Mesothelial cell of epicardium (in vitro differentiated cells): ENCODE results near the gene WDFY2. TPM values are rescaled to one million over a fixed set of nuclear protein-coding genes. Genes with fewer than 3 reads are reported as not detected.
A peak's percentile ranks its signal among the peaks of the same experiment; 100 is the strongest.

Experiments used
- DNase-seq, 2 experiments: peaks; one replicate each; pipeline ENCODE4 v3.0.0; 2021; ENCODE audit warnings: low spot score in 2 of 2; ENCODE audit not compliant: unreplicated experiment in 2 of 2
- H3K27ac Mint-ChIP-seq: 2 replicates; pipeline ENCODE4 v1.8.0; 2021; ENCODE audit warnings: mixed read lengths
- H3K27me3 Mint-ChIP-seq: 2 replicates; pipeline ENCODE4 v1.8.0; 2021; ENCODE audit warnings: low read depth, mixed read lengths
- H3K36me3 Mint-ChIP-seq: 2 replicates; pipeline ENCODE4 v1.8.0; 2021; ENCODE audit warnings: mixed read lengths
- H3K4me1 Mint-ChIP-seq: 2 replicates; pipeline ENCODE4 v1.8.0; 2021; ENCODE audit warnings: mixed read lengths
- H3K4me3 Mint-ChIP-seq: 2 replicates; pipeline ENCODE4 v1.8.0; 2021; ENCODE audit warnings: mild to moderate bottlenecking, moderate library complexity, mixed read lengths
- H3K9me3 Mint-ChIP-seq: 2 replicates; pipeline ENCODE4 v1.8.0; 2021; ENCODE audit warnings: mixed read lengths
- total RNA-seq: library from RNA; stranded (reverse); gene quantifications from 3 replicates; pipeline ENCODE4 v1.2.1, GENCODE V29; 2021
- TF ChIP-seq, protein P1 (sequence below): fragments of 200-600 bp; sonication (generic); IDR thresholded peaks from one replicate; pipeline ENCODE4 v1.5.0; 2021; ENCODE audit warnings: antibody characterized with exemption; ENCODE audit not compliant: unreplicated experiment

The WDFY2 gene
- total RNA-seq, 1 donor from 2014 or later, result 12.1 TPM

- no peak for DNase-seq
- TF ChIP-seq, protein P1, sequence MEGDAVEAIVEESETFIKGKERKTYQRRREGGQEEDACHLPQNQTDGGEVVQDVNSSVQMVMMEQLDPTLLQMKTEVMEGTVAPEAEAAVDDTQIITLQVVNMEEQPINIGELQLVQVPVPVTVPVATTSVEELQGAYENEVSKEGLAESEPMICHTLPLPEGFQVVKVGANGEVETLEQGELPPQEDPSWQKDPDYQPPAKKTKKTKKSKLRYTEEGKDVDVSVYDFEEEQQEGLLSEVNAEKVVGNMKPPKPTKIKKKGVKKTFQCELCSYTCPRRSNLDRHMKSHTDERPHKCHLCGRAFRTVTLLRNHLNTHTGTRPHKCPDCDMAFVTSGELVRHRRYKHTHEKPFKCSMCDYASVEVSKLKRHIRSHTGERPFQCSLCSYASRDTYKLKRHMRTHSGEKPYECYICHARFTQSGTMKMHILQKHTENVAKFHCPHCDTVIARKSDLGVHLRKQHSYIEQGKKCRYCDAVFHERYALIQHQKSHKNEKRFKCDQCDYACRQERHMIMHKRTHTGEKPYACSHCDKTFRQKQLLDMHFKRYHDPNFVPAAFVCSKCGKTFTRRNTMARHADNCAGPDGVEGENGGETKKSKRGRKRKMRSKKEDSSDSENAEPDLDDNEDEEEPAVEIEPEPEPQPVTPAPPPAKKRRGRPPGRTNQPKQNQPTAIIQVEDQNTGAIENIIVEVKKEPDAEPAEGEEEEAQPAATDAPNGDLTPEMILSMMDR, result peak; percentile 62
- Mint-ChIP-seq H3K27ac (no peak overlapping the region), H3K27me3 (no peaks in the 10 kb centered on the region), H3K4me3 (no peak overlapping the region), H3K36me3 (no peaks in the 10 kb centered on the region), H3K4me1 (peaks cover 11% of the 10 kb centered on the region), H3K9me3 (no peaks in the 10 kb centered on the region)
These were observed 213.6 kb downstream of the WDFY2 start for GRCh38 chr13:51797664-51798488.

DNA sequence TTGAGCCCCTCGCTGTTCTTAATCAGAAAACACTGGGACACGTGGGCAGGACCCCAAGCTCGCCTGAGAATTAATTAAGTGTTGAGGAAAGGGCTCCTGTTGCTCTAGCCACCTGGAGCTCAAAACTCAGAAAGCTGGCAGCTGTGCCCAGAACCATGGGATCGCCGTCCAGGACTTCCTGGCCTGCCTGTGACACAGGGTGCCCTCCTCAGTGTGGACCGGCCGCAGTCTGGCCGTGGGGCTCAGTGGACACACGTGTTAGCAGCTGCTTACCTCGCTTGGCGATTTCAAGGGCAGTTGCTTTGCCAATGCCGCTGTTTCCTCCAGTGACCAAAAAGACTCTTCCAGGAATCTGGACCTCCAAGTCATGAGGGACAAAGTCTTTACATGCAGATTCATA lies 215.0 kb downstream of the WDFY2 start:
- no peak for DNase-seq
- no peaks in the 10 kb centered on the region for H3K9me3 Mint-ChIP-seq
- TF ChIP-seq, protein P1, result no peak
- H3K27me3 Mint-ChIP-seq, result no peaks in the 10 kb centered on the region
- no peak overlapping the region for H3K4me3 Mint-ChIP-seq
- H3K27ac Mint-ChIP-seq, result no peak overlapping the region
- no peaks in the 10 kb centered on the region for H3K36me3 Mint-ChIP-seq
- peaks cover 18% of the 10 kb centered on the region for H3K4me1 Mint-ChIP-seq

GRCh38 chr13:51800486-51800885 lies 216.2 kb downstream of the WDFY2 start:
- no peak for DNase-seq
- TF ChIP-seq, protein P1, result no peak
- H3K4me1 Mint-ChIP-seq, result peaks cover 29% of the 10 kb centered on the region
- H3K27me3 Mint-ChIP-seq, result no peaks in the 10 kb centered on the region
- H3K9me3 Mint-ChIP-seq, result no peaks in the 10 kb centered on the region
- H3K4me3 Mint-ChIP-seq, result no peak overlapping the region
- H3K36me3 Mint-ChIP-seq, result no peaks in the 10 kb centered on the region
- H3K27ac Mint-ChIP-seq, result no peak overlapping the region

DNA sequence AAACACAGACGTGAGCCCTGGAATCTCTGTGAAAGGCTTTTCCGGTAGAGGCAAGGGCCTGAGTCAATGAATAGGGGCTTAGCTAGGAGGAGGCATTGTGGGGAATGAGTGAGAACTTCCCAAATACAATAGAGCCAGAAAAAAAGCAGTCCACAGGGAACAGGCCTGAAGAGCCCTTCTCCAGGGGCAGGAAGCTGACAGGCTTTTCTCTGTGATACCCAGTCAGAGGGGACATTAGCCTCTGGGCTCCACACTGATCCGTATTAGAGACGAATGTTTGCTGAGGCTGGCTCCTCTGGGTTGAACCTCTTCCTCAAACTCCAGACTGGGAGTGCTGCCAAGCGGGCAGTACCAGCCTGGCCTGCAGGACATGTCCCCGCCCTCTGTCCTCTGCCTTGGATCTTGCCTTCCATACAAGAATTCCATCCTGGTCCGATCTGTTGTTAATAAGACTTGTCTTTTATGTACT lies 217.4 kb downstream of the WDFY2 start:
- TF ChIP-seq, protein P1, result no peak
- no peak overlapping the region for H3K4me3 Mint-ChIP-seq
- H3K9me3 Mint-ChIP-seq, result no peaks in the 10 kb centered on the region
- no peaks in the 10 kb centered on the region for H3K27me3 Mint-ChIP-seq
- no peak for DNase-seq
- H3K27ac Mint-ChIP-seq, result peak overlapping the region; percentile 11
- H3K4me1 Mint-ChIP-seq, result peaks cover 32% of the 10 kb centered on the region
- no peaks in the 10 kb centered on the region for H3K36me3 Mint-ChIP-seq

DNA sequence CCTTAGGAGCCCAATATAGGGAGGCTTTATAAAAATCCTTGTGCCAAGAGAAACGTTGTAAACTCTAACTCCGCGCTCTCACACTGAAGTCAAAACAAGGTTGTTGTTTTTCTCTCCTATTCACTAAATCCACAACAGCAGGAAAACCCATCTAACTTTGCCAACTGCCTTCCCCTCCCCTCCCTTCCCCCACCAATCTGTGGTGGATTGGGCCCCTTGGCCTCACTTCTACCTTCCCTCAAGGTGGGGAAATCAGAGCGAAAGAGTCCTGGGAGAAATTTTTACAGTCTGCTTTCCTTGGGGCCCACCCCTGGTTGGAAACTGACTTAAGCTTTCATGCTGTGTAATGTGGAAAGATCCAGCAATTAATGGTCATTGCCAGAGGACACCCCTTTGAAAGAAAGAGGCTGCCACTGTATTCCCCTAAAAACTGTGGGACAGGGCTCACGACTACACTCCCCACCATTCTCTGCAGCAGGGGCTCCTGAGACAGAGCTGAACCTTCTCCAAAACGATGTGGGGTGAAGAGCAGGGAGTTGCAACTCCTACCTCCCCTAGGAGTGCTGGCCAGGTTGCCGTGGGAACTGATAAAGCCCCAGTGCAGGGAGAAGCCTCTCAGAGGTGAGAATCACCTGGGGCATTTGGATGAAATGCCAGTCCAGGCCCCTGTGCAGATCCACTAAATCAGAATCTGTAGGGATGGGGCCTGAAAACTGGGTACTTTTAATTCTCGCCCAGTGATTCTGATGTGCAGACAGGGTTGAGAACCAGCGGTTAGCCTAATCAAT lies 218.6 kb downstream of the WDFY2 start:
- H3K4me1 Mint-ChIP-seq, result peaks cover 33% of the 10 kb centered on the region
- TF ChIP-seq, protein P1, result no peak
- no peak for DNase-seq

More for the DNA sequence above, 218.6 kb downstream of the WDFY2 start:
- Mint-ChIP-seq H3K27me3 (no peaks in the 10 kb centered on the region), H3K36me3 (no peaks in the 10 kb centered on the region), H3K9me3 (no peaks in the 10 kb centered on the region), H3K27ac (peak overlapping the region; percentile 95), H3K4me3 (peak overlapping the region; percentile 83)
